ENCODE measurements around the gene A3GALT2.

Gene A3GALT2

GRCh38 chr1:33268927-33269610 is 51.8 kb downstream of the A3GALT2 start:
- no peak for DNase-seq

GRCh38 chr1:33268457-33268856 is 52.4 kb downstream of the A3GALT2 start:
- no peak for DNase-seq

GRCh38 chr1:33267468-33268205 is 53.3 kb downstream of the A3GALT2 start:
- DNase-seq, result no peak

GRCh38 chr1:33266766-33267165 is 54.1 kb downstream of the A3GALT2 start:
- DNase-seq, result no peak

GRCh38 chr1:33265780-33266605 is 54.9 kb downstream of the A3GALT2 start:
- DNase-seq, result no peak

- DNase-seq, result no peak
Observed at GRCh38 chr1:33263890-33264504, 56.9 kb downstream of the A3GALT2 start.

- DNase-seq, result no peak
Observed at GRCh38 chr1:33261344-33261743, 59.6 kb downstream of the A3GALT2 start.

- no peak for DNase-seq
Observed at GRCh38 chr1:33260439-33260838, 60.5 kb downstream of the A3GALT2 start.

- no peak for DNase-seq
Observed at GRCh38 chr1:33259879-33260278, 61.0 kb downstream of the A3GALT2 start.

GRCh38 chr1:33258788-33259274 is 62.1 kb downstream of the A3GALT2 start:
- no peak for DNase-seq

GRCh38 chr1:33257772-33258712 is 62.9 kb downstream of the A3GALT2 start:
- DNase-seq, result no peak

- no peak for DNase-seq
Observed at GRCh38 chr1:33257207-33257771, 63.6 kb downstream of the A3GALT2 start.

All from SIG-M5 (cell line).